ENCODE data around the gene PKHD1. TPM values are rescaled to one million over a fixed set of nuclear protein-coding genes. Genes with fewer than 3 reads are reported as not detected.
"Not testable (repeated sequence)": the region's sequence is repeated elsewhere in the genome, so short reads cannot be mapped to it uniquely, and the experiment has no call there.

PKHD1 gene
- total RNA-seq, 1 donor from 2014 or later = 0.06 TPM

DNA sequence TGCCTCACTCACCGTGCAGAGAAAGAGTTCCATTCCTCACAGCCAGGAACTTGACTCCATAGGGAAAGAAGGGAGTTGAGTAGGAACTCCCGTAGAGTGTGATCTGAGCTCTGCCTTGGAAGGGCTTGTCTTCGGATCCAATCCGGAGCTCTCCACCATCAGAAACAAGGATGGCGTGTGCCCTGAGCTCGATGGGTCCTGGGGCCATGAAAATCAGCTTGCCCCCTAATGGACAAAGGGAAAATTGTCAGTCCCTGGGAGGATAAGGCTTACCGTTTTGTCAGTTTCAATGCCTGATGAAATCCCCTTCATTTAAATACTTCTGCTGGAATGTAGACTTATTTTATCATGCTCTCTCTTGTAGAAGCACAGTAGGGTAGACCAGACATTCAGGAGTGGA is 153.3 kb downstream of the PKHD1 start:
- no peak for DNase-seq (ENCODE audit: extremely low read depth, low read depth, low spot score)

DNA sequence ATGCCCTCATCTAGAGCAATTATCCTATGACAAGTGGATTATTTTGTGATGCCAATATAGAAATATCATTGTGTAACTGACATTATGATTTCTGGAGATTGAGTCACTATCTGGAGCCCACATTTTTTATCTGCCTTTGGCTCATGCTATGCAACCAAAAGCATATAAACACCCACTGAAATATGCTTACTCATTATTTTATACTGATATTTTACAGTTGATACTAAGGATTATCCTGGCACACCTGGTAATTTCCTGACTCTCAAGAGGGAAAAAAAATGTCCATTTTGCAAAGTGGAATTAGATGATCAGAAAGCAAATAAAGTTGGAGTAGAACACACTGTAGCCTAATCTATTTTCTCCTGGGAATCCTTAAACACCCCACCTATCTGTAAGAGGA is 154.5 kb downstream of the PKHD1 start:
- no peak for DNase-seq (ENCODE audit: extremely low read depth, low read depth, low spot score)

DNA sequence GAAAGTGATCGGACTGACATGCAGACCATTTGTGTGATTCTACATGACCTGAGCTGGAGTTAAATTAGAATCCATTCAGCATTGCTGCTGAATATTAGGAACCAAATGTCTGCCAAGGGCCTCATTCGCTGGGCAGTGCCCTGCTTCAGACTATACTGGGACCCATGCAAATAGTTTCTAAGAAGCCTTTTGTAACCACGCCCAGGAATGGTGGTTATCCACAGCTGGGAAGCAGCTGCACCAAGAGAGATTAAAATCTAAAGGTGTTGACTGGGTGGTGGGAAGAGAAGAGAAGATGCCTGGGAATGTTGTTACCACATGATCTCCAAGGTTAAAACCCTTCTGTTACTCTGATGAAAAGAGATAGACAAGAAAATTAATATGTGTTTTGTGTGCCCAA is 156.8 kb downstream of the PKHD1 start:
- DNase-seq (ENCODE audit: extremely low read depth, low read depth, low spot score) = no peak

DNA sequence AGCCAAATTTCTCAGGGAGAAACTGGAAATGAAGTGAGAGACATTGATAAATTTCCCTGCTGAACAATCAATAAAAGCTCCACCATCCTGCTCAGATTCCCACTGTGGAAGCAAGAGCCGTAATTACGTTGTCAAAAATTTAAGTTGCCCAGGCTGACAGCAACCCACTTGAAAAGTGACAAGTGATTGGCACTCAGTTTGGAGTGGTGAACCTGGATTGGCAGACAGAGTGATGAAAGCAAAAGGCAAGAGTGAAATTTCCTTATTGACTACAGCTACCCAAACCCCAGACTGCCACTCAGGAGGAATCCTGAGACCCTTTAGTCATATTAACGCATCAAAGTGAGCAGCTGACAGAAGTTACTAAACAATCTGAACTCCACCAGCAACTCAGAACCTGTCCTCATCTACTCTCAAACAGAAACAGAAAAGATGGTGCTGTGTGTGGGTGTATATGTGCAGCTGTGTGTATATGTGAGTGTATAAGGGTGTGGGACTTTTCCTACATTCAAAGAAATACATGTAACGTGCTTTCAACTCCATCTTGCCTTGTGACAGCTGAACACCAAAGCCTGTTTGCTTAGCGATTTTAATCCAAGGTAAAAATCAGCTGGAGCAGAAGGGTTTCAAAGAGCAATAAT is 157.4 kb downstream of the PKHD1 start:
- no peak for DNase-seq (ENCODE audit: extremely low read depth, low read depth, low spot score)

DNA sequence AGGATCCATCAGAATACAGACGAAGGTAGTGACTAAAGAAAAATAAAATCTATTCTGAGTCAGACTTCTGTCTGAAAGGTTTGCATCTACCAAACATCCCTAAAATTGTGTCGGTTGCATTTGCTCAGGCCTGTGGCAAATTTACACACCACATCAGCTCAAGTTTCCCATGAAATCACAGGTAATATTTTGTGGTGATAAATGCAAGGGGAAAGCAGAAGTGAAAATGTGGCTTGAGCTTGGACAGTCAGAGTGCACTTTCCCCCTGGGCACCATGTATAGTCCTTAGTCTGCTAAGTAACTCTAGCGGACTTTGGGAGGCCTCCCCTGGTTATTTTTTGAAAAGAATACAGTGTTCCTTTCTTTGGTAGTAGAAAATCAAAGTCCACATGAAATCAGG is 159.1 kb downstream of the PKHD1 start:
- no peak for DNase-seq (ENCODE audit: extremely low read depth, low read depth, low spot score)

DNA sequence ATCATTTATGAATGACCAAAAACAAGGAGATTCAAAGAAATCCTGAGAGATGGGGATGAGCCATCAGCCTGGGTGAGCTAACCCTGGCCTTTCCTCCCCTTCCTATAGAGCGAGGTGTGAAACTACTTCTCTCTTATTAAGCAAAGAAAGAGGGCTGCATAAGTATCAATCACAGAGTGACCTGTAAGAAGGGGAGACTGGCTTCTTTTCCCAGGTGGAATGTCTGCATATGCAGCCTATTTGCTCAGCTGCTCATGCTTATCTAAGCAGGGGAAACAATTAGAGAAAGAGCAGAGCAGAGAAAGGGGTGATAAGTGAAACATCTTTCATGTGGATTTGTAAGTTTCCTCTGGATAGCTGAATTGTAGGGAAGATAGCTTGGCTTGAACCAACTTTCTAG is 160.0 kb downstream of the PKHD1 start:
- DNase-seq (ENCODE audit: extremely low read depth, low read depth, low spot score) = no peak

DNA sequence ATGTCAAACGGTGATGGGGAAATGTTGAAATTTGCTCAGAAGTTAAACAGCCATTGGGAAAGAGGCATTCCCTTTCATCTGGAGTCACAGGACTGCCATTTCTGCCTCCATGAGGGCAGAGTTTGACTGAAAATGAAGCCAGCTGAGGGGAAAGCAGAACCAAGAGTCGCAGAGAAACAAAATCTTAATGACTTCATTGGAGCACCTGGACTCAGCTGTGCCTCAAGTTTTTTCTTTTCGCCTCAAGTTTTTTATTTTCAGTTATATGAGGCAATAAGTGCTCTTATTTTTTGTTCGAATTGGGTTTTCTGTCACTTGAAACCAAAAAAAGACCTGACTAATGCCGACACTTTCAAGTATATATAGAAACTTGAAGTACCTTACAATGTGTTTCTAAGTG is 161.3 kb downstream of the PKHD1 start:
- DNase-seq (ENCODE audit: extremely low read depth, low read depth, low spot score) = no peak

DNA sequence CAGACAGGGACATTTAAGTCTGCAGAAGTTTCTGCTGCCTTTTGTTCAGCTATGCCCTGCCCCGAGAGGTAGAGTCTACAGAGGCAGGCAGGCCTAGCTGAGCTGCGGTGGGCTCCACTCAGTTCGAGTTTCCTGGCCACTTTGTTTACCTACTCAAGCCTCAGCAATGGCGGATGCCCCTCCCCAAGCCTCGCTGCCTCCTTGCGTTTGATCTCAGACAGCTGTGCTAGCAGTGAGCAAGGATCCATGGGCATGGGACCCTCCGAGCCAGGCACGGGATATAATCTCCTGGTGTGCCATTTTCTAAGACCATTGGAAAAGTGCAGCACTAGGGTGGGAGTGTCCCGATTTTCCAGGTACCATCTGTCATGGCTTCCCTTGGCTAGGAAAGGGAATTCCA is 164.9 kb downstream of the PKHD1 start:
- DNase-seq (ENCODE audit: extremely low read depth, low read depth, low spot score) = not testable (repeated sequence)

DNA sequence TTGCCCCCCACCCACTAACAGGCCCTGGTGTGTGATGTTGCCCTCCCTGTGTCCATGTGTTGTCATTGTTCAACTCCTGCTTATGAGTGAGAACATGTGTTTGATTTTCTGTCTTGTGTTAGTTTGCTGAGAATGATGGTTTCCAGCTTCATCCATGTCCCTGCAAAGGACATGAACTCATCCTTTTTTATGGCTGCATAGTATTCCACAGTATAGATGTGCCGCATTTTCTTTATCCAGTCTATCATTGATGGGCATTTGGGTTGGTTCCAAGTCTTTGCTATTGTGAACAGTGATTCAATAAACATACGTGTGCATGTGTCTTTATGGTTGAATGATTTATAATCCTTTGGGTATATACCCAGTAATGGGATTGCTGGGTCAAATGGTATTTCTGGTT is 169.1 kb downstream of the PKHD1 start:
- DNase-seq (ENCODE audit: extremely low read depth, low read depth, low spot score) = not testable (repeated sequence)

DNA sequence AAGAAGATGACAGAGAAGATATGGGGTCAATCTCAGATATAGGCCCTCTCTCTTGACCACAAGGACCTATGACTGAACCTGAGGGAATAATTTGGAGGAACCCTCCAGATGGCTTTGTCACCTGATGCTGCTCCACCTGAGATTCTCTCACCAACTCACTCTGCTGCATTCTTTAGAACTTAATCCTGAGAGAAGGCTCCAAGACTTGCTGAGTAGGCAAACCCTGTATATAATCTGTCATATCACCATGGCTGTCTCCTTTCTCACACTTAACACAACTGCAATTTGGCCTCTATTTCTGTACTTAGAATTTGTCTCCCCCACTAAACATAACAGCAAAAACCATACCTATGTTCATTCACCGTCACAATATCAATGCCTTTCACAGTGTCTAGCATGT is 172.3 kb downstream of the PKHD1 start:
- DNase-seq (ENCODE audit: extremely low read depth, low read depth, low spot score) = no peak

DNA sequence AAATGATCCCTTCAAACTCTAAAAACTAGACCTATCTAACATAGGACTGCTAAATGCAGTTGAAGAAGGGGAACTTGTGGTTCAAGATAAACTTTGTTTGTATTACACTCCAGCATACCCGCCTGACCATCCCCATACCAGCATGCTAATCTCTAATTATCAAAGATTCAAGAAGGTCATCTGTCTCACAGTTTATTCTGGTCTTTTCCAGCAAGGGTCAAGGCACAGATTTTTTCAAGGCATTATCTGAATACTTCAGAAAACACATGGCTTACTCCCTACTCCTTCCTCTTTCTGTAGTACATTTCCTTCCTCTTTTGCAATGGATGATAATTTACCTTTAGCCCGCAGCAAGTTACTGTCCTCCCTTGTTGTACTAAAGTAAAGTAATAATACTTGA is 174.1 kb downstream of the PKHD1 start:
- DNase-seq (ENCODE audit: extremely low read depth, low read depth, low spot score) = no peak

DNA sequence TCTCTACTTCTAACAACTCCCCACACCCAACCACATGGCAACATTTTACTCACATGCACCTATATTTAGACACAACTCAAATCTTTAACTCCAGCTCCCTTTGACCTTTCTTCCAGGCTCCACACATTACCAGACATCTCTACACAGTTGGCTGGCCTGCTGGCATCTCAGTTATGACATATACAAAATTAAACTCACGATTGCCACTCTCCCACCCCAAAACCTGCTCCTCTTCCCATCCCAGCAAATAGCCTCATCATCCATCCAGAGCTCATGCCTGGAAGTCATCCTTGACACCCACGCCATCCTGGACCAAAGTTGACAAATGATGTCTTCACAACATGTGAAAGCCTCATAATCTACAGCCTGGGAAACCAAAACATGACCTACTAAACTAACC is 176.6 kb downstream of the PKHD1 start:
- DNase-seq (ENCODE audit: extremely low read depth, low read depth, low spot score) = no peak

DNA sequence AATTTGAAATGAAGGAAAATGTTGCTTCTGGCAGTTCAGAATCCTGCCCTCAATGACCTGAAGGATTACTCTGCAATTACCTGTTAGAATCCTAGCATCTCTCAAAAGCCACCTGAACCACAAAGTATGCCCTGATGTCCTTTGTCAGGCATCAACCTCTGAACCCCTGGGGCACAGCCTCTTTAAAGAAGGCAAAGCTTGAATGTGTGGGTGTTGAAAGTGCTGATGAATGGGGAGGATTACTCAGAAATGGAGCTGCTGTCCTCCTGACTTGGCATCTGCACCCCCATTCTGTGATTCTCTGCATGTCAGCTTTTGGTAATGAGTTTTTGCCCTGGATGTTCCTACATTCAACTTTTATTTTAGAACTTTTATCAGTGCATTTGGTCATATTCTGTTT is 179.2 kb downstream of the PKHD1 start:
- DNase-seq (ENCODE audit: extremely low read depth, low read depth, low spot score) = no peak

DNA sequence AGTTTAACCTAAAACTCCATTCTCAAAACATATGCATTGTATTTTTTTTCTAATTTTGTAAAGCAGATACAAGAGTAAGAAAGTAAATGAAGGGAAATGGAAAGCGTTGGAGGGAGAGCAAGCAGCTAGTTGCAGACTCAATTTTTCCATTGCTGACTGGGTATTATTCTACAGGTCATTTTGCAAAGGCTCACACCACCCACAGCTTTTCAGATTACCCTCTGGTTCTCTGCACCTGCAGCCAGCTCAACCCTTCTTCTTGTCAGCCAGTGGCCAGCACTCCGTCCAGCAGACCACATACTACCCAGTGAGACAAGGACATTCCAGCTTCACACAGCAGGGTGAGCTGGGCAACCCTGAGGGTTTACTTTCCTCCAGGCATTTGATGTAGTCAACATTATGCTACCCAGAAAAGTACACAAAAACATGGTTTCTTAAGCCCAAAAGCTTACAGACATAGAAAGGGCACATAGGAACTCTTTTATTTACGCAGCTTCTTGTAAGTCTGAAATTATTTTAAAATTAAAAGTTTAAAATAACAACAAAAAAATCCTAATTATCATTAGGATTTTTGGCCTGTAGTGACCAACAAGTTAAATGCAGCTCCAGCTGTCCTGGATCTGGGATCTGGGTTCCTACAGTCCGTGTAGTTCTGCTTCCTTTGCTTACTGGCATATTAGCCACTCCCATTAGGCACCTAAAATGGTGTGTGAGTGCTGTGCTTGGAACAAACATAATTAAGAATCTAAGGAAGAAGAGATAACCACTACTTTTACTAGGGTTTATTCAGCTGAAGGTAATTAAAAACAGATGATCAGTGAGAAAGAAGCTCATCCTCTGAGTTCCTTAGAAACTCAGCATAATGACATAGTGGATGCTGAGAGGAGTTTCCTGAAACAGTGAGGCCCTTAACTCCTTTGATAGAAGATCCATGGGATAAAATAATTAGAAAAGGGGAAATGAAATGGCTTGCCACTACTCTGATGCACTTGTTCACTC is 185.3 kb downstream of the PKHD1 start:
- DNase-seq (ENCODE audit: extremely low read depth, low read depth, low spot score) = no peak

DNA sequence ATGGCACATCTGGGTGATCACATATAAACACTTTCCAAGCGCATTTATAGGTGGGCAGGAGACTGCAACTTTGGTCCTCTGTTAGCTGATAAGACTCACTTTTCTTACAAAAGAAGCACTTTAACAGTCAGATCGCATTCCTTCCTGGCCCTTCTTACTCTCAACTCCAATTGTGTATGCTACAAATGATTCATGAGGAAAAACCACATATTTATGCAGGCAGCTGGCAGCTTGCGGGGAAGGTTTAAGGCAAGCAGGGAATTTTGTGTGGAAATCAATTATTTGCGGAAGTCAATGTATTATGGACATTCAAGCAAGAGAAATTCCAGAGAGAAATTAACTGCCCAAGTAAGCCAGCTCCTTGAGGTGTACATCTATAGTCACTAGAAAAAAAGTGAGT is 194.0 kb downstream of the PKHD1 start:
- DNase-seq (ENCODE audit: extremely low read depth, low read depth, low spot score) = no peak

DNA sequence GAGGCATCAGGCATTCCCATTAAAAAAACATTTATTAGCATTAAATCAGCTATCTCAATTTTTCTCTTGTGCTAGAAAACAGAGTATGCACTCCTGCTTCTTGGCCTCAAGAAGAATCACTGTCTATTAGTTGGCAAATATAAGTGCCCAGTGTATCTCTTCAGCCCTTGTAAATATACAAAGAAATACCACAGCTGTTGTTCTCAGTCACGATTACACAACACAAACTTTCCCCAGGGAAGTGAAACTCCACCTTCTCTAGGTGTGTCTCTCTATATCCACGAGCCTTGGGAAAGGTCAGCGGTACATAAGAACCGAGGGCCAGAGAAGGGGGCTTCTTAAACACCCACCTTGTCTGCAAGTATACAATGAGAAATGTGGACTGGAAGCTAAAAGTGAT is 194.7 kb downstream of the PKHD1 start:
- DNase-seq (ENCODE audit: extremely low read depth, low read depth, low spot score) = no peak

DNA sequence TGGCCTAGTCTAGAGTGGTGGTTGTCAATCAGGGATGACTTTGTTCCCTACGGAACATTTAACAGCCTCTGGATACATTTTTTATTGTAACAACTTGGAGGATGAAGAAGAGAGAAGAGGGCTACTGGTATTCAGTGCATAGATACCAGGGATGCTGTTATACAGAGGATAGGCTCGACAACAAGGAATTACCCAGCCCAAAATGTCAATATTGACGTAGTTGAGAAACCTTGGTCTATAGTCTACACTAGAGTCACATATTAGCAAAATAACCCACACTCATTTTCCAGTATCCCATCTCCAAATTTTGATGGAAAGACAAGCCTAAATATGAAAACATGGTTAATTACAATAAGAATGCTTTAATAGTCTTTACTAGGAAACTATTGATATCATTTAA is 195.1 kb downstream of the PKHD1 start:
- DNase-seq (ENCODE audit: extremely low read depth, low read depth, low spot score) = no peak

DNA sequence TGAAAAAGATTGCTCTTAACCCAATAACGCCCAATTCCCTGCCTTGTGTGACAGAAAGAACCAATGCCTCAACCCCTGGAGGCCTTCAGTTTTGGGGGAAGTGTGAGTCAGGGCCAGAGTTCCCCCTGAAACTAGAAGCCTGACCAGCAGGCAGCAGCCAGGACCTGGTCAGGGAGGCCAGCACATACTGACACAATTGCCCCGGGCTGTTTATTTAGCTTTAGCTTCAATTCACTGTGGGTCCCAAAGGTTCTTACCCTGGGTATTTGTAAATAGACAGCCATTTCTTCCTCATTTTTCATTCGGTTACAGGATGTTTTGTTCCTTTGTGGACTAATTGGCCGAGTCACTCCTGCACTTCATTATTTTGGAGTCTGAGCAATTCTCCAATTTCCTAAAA is 195.6 kb downstream of the PKHD1 start:
- DNase-seq (ENCODE audit: extremely low read depth, low read depth, low spot score) = no peak

DNA sequence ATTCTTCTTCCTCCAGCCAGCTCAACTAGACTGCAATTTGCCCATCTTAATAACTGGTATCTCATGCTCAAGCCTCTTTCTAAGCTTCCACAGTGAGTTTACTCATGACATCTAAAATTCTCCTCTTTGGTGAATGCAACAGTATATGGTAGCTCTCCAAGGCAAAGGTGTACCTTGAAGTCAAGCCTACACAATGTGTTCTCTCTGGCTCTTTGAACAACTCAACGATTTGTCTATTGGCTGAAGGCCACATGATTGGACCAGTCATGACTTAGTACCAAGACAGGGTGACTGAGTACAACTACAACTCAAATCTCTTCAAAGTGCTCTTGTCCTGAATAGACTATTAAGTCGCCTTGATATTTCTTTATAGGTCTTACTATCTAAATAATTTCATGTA is 199.6 kb downstream of the PKHD1 start:
- no peak for DNase-seq (ENCODE audit: extremely low read depth, low read depth, low spot score)

DNA sequence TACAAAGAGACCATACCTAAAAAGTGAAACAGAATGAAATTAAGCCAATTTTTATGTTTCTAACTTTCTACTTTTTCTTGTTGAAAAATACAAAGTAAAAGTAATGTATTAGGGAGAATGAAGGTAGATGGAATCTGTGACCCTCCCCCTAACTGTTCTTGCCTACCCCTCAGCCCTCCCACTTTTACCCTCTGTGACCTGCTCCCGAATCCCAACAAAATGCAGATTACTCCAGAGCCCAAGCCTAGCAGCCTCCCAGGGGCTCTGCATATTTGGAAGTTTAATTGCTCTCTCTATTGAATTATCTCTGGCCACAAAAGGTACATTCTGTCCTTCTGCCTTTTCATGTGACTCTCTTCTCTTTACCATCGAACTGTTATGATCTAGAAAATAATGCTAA is 201.5 kb downstream of the PKHD1 start:
- no peak for DNase-seq (ENCODE audit: extremely low read depth, low read depth, low spot score)

DNA sequence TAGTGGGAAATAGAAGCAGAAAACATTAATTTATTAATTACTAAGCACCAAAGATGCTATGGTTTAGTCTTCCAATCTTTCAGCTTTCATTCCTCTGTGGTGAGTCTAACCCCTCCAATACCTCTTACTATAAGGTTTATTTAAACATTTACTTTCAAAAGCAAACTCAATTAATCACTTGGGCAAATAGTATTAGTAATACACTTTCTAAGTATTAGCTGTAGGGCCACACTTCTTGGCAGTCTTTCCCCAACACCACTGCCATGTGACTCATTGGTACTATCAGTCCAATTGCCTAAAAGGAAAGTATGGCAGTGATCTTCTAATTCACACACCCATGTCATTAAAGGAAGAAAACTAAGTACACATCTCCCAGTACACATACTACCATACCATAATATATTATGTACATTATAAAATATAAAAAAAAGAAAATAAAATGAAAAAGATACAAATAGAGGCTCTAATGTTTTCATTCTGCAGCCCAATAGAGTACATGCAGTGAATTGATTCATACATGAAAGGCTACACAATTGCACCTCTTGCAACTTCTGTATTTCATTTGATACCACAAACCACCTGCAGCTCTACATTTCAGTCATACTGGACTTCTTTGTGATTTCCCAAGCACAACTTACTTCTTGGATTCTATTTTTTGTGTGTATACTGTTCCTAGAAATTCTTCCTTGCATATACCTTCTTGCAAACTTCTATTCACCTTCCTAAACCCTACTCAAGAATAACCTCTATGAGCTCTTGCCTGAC is 218.6 kb downstream of the PKHD1 start:
- DNase-seq (ENCODE audit: extremely low read depth, low read depth, low spot score) = no peak

Data from glomerular endothelial cell (primary cell).